NCI-H1694 (cell line): ENCODE measurements around the gene MAGEF1.

Experiments used
- DNase-seq: peaks from one replicate; lab custom pipeline; 2025; lab: John Stamatoyannopoulos, UW

The MAGEF1 gene

DNA sequence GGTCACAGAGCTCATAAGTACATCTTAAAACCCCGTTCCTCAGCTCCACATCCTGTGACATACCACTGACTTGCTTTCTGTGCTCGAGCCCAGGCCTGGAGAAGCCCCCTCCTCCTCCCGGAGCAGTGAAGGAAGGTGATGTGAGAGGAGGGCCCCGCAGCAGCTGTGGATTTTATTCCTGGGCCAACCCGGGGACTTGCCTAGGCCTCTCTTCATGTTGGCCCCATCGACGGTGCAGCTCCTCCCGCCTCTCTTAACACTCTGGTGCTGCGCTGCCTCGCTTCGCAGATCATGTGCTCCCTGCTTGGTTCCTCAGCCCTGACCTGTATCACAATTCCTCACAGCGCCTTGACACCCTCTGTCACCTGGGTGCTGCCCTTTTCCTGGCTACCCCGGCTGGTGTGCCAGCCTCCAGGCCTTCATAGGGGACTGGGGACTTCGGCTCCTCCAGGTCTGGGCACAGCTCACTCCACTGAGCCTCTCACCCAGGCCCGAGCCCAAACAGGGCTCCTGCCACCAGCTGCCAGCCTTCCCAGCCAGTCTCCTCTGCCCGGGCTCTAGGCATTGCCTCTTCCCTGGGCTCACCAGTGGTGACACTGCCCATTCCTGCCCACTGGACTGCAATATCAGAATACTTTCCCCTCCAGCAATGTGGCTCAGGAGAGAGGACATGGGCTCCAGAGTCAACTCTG, 21.5 kb downstream of the MAGEF1 start:
- no peak for DNase-seq

DNA sequence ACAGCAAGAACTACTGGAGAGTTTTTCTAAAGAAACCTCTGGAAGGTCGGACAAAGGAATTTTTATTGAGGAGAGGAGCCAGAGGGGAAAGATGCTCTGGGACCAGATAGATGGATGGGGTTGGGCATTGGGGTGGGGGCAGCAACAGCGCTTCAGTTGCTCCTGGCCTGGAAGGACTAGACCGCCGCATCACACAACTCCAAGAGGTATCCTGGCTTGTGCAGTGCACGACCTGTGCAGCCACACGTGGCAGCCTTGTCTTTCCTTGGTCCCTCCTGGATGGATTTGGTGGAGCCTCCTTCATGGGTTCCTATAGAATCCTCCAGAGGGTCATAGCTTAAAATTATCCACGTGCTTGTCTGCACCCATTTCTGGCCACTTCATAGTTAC, 23.0 kb downstream of the MAGEF1 start:
- no peak for DNase-seq

DNA sequence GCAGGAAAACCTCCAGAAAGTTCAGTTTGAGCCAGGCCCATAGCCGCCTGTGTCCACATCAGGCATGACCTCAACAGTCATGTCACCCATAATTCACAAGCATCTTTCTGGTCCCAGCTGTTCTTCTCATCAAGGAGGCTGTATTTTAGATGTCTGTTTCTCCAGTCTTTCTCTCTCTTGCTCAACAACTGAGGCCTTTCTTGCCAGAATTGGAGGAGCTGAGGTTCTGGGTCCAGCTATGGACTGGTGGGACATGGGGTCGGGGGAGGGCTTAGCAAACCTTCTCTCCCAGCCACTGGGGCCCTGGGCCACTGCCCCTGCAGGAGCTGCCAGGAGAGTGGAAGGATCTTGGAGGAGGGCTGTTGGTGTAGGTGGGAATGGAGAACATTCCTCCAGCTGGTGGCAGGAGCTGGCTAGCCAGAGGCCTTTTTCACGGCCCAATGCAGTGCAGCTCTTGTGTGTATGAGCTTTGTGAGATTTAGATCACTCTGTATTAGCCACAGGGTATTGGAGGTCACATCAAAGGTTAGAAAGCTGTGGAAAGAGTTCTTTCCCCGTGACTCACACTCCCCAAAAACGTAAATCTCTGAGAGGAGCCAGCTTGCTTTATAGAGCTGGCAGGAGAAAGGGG, 23.5 kb downstream of the MAGEF1 start:
- DNase-seq, result no peak

DNA sequence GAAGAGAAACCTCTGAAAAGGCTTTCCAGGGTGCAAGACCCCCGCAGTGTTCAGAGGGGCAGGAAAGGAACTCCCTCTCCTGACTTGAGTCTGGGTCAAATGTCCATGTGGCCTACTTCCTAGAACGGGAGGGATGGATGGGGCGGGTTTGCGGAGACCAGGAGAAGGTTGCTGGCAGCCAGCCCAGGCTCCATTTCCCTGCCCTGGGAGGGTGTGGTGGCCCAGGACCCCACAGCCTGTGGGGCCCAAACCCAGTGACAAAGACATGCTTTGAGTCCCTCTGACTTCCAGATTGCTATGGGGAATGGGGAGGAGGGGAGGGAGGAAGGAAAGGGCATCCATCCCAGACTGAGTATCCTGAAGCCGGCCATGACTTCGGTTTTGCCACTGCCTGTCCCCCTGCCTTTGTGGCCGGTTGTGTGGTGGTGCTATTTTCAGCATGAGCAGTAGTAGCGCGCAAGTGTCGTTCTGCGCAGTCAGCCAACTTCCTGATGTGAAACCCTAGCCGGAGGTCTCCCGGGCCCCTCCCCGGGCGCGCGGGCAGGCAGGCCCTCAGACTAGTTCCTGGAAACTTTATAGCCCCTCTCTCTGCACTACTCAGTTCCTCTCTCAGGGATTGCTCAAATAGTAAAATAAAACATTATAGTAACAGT, 24.4 kb downstream of the MAGEF1 start:
- no peak for DNase-seq

DNA sequence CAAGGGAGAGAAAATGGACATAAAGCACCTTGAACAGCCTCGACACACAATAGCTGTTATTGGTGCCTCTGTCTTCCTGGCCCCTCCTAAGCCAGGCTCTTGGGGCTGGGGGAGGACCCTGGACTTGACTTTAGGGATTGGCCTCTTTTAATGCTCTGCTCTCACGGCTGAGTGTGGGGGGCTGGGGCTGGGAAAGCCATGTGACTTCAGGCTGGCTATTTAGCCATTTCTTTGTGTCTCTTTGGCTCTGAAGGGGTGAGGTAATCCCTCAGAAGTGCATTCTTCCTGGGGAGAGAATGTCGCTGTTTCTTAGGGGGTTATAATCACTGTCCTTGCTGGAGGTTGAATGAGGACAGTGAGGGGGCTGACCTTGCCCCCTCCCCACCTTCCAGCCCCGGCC, 26.2 kb downstream of the MAGEF1 start:
- no peak for DNase-seq

DNA sequence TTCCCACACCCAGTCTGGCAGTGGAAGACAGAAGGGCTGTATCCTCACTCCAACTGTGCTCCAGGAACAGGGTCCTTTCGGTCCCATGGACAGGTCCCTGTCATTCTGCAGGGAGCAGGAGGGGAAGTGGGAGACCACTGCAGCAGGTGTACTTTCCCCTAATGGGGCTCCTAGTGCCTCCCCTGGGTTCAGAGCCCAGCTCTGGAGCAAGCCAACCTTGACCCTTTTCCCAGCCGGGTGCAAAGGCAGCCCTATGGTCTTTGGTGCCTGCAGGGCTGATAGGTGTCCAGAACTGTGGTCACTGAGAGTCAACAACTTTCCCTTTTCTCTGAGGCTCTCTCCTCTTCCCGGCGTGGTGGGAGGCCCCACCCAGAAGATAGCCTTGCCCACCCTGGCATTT, 26.8 kb downstream of the MAGEF1 start:
- no peak for DNase-seq

DNA sequence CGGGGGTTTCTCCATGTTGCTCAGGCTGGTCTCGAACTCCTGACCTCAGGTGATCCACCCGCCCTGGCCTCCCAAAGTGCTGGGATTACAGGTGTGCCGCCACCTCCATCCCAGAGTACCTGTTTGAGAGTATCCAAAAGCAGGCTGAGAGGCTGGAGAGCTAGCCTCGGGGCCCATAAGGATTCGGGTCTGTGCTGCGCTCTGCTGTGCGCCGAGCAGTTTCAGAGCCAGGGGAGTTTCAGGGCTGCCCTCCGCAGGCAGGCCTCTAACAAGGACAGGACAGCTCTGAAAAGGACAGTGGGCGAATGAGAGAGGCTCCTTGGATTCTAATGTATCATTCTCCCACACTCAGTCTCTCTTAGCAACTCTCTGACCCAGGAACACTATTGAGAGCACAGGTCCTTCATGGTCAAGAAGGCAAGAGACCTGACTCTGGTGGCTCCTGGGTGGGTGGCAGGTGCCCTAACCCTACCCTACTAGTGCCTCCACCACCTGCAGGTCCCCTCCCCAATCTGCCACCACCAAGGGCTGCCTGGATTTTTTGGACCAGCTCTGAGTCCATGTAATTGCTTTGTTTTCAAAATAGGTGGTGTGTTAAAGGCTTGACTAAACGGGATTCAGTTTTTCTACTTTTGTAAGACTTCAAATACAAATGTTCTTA, 27.8 kb downstream of the MAGEF1 start:
- DNase-seq, result no peak

DNA sequence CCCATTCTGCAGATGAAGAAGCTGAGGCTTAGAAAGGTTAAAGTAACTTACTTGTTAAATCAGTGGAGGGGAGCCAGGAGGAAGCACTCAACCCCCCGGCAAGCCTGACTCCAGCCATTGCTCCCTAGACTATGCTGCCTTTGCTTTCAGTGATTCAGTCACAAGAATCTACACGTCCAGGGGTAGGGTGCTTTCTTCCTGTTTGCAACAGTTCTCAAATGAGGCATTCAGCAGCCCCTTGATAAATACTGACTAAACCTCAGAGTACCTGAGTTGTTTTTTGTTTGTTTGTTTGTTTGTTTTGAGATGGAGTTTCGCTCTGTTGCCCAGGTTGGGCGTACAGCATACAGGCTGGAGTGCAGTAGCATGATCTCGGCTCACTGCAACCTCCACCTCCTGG, 28.6 kb downstream of the MAGEF1 start:
- DNase-seq, result no peak

DNA sequence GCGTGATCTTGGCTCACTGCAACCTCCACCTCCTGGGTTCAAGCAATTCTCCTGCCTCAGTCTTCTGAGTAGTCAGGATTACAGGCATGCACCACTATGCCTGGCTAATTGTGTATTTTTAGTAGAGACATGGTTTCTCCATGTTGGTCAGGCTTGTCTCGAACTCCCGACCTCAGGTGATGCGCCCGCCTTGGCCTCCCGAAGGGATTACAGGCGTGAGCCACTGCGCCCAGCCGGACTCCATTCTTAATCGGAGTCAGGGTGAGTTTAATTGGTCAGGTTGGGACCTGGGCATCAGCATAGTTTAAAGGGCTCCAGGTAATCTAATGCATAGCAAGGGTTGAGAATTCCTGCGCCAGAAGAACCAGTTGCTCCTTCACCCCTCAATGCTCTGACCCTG, 29.2 kb downstream of the MAGEF1 start:
- no peak for DNase-seq

DNA sequence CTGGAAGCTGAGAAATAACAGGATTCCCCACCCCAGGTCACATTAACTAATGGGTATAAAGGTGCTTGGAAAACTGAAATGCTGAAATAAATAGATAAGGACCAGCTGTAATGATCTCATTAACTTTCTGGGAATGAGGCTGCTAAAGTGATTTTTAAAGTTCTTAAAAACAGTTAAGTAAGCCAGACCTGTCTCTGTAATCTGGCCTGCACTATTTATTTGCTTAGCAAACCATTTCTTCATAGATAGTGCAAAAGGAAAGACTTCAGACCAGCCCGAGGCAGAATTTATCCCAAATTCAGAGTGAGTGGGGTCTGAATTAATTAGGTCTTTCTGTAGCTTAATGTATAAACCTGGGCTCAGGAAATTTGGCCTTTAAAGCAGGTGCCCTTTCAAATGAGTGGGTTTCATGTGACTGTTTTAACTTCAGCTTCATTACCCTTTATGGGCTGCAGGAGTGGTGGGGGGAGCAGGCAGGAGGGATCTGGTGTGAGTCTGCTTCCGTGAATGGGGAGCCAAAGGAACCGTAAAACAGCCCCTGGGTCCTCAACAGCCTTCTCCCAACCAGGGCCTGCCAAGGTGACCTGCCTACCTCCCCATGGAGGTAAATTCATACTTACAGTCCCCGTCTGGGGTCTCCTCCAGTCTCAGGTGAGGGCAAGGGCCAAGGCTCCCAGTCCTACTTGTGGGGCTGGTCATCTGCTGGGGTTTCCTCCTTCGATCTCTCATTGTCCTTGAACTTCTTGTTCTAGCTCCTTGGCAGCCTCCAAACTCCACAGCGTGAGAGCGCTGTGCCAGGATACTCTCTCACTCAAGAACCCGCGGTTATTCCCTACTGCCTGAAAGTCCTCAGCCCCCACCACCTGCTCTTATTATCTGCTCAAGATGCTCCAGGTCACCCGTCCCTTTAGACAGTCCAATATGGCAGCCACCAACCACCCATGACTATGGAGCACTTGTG, 31.2 kb downstream of the MAGEF1 start:
- no peak for DNase-seq

DNA sequence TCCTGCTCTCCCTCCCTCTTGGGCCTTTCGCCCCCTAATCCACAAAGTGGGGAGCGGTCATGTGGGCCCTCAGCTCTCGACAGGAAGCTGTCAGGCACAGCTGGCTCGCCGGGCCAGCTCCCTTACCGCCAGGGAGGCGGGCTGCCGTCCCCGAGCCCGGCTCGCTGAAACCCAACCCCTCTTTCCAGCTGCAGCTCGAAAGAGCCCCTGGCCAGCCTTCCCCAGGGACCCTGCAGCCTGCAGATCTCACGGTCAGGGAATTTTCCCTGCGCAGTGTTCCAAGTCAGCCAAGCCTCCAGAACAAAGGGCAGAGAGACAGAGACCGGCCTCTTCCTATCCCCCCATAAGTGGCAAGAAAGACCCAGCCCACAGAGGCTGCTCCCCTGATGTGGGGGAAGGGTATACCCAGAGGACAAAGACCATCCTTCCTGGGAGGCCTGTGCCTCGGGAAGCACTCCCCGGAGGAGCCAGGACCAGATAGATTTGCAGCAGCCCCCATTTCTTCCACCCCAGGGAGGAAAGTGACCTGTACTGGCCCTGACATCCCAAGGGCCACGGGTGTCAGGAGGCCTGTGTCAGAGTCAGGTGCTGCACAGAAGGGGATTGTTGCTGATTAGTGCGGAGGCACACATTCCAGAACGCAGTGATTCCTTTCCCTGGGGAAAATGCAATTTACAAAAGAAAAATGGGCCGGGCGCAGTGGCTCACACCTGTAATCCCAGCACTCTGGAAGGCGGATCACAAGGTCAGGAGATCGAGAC, 32.6 kb downstream of the MAGEF1 start:
- DNase-seq, result no peak

DNA sequence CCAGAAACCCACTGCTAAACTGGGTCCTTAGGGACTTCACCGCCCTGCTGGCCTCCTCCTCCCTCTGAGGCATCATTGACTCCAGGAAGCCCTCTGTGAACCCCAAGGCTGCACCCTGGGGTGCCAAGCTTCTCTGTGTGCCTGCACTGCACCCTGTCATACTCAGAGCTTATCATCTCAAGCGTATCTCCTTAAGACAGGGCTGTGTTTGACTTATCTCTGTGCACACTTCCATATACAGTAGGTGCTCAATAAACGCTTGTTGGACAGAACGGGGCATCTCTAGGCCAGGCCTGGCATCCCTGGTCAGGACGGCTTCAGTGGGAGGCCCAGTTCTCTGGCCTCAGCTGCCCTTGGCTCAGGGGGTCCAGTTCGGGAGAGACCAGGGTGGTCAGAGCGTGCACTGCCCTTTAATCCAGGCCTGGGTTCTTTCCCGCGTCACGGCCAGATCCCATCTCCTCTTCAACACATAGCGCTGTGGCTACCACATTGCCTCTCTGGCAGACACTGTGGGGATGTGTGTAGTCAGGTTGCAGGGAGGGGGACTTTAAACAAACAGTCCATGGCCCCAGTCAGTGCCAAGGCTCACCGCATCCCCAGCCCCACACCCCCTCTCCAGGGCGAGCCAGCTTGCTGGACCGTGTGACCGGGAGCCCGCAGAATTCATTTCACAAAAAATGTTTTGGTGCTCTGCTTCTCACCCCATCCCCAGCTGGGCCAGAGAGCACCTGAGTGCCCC, 33.4 kb downstream of the MAGEF1 start:
- no peak for DNase-seq

DNA sequence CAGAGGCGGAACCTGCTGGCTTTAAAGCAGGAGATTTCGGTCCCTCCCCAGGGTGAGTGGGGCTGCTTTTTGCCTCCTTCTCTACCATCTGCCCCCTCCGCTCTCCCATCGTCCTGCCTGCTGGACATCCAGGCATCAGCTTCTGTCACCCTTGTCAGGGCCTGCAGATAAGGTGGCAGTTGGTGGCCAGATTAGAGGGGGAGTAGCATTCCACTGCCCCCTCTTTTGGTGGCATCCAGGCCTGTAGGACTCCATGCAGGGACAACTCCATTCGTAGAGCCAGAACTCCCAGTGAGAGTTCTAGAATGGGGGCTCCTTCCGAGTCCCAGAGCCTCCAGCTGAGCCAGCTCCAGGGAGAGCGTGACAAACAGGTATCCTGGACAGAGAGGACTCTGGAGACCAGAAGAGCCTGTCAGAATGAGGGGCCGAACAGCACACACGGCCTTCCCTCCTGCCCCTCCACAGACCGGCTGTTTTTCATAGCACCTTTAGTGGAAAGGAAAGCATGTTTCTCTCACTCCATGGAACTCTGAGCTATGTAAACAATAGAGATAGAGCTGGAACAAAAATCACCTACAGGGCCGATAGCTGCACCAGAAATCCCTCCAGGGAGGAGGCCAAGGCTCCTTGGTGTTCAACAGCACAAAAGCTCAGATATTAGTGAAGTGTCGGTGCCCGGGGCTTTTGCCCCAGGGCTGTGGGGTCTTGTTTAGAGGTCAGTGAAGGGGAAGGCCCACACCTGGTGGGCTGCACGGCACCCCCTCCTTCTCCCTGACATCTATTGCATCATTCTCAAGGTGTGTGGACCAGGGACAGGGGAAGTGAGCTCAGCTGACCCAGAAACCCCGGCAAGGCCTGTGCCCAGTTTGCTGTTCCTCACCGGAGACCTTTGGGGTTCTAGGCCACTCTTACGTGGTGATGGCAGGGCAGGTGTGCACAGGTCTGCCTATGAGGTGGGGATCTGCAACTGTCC, 34.2 kb downstream of the MAGEF1 start:
- DNase-seq, result no peak

DNA sequence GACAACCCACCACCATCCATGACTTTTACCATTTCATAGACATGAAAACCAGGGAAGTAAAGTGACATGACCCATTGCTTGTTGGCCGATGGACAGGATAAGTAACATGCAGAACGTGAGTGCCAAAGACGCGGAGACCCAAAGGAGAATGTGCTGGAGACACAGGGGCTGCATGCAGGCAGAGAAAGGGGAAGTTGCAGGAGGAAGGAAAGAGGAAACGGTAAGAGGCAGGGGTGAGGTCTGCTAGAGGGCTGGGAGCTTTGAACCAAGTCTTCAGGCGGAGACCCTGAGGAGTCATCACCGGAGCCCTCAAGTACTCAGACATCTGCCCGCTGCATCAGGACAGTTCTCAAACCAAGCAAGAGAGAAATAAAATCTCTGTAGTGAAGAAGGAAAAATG, 34.9 kb downstream of the MAGEF1 start:
- no peak for DNase-seq

DNA sequence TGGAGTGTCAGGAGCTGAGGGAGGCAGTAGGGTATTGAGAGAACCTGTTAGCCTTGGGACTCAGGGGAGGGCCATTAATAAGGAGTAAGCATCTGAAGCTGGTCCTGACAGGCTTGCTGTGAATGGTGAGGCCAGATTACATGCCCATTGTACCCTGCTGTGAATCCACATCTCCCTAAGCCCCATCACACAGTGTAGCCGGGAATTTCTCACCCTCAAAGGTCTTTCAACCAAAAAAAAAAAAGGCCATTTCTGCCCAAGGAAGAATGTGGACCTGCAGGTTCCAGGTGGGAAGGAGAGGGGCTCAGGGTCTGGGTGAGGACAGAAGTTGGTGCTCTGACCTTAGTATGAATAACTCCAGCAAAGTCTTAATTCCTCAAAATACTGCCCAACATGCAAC, 37.2 kb downstream of the MAGEF1 start:
- no peak for DNase-seq

DNA sequence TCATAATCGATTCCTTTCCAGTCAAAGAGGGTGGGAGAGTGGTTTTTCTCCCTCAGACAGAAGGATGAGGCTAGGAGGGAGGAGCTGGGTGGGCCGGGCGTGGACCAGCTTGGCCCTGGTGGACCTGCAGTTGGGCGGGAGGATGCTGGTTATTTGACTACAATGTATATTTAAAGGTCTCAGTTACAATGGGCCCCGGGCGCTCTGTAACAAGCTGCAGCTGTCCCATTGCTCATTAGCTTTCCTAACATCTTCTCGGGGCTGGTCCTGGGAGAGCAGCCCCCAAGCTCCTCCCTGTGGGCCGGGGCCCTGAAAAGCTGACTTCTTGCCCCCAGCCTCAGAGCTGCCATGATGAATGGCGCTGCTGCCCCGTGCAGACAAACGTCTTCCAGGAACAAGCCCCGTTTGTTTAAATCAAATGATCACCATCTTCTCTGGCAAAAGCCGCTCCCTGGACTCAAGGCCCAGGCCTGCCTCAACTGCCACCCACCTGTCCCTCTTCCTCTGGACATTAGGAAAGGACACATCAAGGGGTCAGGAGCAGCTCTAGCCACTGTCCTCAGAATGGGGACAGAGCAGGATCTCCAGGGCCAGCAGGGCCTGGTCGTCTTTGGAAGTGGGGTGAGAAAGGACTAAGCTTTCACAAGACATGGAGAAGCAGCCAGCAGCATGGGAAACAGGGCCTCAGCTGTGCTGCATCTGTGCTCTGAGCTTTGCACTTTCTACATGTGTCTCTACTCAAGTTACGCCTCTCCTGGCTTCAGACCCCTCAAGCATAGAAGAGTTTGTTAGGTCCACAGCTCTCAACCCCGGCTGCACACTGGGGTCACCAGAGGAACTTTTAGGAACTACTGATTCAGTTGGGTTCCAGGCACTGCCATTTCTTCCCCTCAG, 38.6 kb downstream of the MAGEF1 start:
- DNase-seq, result no peak

DNA sequence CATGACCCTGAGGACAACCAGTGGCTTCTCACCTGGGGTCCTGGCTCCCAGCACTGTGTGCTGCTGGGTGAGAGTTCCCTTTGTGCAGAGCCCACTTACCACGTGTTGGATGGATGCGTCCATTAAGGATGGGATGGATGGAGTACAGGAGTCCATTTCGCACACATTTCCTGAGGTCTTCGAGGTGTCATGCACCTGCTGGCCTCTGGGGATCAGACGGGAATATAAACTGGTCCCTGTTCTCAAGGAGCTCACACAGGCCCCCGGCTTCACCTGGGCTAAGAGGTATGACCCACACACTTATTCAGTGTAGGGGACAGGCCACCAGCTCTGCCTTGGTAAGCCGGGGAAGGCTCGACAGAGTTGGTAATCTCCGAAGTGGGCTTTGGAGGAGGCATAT, 39.5 kb downstream of the MAGEF1 start:
- no peak for DNase-seq

DNA sequence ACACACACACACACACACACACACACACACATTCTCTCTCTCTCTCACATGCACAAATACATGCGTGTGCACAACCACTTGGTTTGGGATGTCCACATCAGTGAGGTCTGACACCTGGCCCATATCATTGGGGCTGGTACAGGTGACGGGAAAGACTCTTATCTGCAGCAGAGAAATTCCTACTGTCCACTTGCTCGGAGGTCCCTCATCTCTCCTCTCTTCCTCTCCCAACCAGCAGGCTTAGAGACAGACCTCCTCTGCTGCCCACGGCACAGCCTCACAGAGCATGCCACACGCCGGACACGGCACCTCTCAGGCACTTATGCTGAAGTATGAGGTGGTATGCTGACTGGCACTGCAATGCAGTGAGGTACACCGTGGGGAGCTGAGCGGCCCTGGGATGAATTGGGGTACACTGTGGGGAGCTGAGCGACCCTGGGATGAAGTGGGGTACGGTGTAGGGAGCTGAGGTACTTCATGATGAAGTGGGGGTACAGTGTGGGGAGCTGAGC, 41.7 kb downstream of the MAGEF1 start:
- DNase-seq, result no peak
